NCI-H146 (cell line): ENCODE results near the gene CDC42BPB.
A peak's percentile ranks its signal among the peaks of the same experiment; 100 is the strongest.

Experiments used
- DNase-seq: peaks from one replicate; lab custom pipeline; 2025; lab: John Stamatoyannopoulos, UW

Gene CDC42BPB

GRCh38 chr14:102914474-102915291 is 142.7 kb downstream of the CDC42BPB start:
- DNase-seq: no peak

- no peak for DNase-seq
Measured at GRCh38 chr14:102913341-102914211, 143.8 kb downstream of the CDC42BPB start.

- DNase-seq: no peak
Measured at GRCh38 chr14:102911991-102912761, 145.2 kb downstream of the CDC42BPB start.

GRCh38 chr14:102911541-102911951 is 145.8 kb downstream of the CDC42BPB start:
- no peak for DNase-seq

DNA sequence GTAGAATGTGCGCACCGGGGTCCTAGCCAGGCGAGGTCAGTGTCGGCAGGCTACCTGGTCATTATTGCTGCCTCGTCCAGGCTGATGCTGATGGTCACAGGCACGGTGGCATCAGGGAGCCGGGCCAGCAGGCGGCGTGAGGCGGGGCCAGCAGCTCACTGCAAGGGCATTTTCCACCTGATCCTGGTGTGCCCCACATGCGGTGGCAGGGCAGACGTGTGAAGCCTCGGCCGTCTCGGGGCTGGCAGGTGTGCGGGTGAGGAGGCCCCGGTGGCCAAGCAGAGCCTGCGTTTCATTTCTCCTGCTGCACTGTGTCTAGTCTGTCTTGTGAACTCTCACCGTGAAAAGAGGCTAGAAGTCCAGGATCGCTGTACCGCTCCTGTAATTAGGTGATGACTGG is 146.9 kb downstream of the CDC42BPB start:
- no peak for DNase-seq

- no peak for DNase-seq
Measured at GRCh38 chr14:102909911-102910310, 147.4 kb downstream of the CDC42BPB start.

- DNase-seq: no peak
Measured at GRCh38 chr14:102909462-102909861, 147.9 kb downstream of the CDC42BPB start.

- DNase-seq: no peak
Measured at GRCh38 chr14:102908766-102909455, 148.4 kb downstream of the CDC42BPB start.

GRCh38 chr14:102907980-102908730 is 149.2 kb downstream of the CDC42BPB start:
- no peak for DNase-seq

- no peak for DNase-seq
Measured at GRCh38 chr14:102907303-102907844, 150.0 kb downstream of the CDC42BPB start.

DNA sequence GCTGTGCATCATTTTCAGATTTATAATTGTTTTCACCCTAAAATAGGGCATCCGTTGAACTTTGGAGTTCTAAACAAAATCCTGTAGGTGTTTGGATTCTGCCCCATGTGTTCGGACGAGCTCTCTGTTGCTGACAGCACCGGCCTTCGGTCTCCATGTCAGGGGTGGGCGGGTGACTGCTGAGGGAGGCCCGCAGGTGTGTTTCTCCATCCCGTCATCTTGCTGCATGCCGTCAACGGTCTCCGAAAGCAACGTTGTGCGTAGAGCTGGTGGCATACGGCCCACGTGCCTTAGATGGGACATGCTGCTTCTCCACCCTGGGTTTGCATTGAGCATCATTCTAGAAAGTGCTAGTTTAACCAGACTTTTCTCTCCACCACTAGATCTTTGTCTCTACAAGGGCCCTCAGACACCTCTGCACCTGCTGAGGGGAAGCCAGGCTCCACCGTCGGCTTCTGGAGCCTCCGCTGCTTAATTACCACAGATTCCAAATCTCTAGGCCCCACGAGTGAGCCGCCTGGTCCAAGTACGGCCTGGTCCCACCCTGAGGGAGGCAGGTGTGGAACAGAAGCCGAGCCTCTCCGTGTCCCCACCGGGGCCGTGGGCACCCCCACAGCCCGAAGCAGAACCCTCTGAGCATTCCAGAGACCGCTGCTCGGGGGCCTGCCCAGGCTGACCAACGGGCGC is 150.6 kb downstream of the CDC42BPB start:
- no peak for DNase-seq

GRCh38 chr14:102905116-102906108 is 151.9 kb downstream of the CDC42BPB start:
- DNase-seq: no peak

DNA sequence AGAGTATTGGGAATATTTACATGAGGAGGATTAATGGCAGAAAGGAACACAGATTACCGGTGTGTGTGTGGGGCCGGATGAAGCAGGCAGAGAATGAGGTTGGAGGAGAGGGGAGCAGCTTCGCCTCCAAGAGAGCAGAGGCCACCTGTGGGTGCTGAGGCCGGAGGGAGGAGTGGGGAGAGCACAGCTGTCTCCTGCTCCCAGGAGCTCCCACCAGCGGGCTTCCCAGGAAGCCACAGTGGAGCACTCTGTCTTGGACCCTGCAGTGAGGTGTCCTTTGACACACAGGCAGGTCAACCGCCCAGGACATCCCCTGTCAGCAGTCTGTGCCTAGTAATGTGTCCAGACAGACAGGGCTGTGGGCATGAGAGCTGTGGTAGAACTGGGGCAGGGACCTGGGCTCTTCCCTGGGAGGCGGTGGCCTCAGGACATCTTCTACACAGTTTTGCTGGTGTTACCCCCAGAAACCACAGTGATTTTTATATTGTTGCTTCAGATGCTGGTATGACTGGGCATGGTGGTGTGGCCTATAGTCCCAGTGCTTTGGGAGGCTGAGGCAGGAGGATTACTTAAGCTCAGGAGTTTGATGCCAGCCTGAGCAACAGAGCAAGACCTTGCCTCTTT is 153.3 kb downstream of the CDC42BPB start:
- no peak for DNase-seq

- DNase-seq: no peak
Measured at GRCh38 chr14:102903248-102903888, 154.0 kb downstream of the CDC42BPB start.

- peak; percentile 64 for DNase-seq
Measured at GRCh38 chr14:102902523-102903247, 154.7 kb downstream of the CDC42BPB start.

GRCh38 chr14:102902086-102902485 is 155.3 kb downstream of the CDC42BPB start:
- DNase-seq: no peak

- no peak for DNase-seq
Measured at GRCh38 chr14:102901633-102902032, 155.7 kb downstream of the CDC42BPB start.
